C4-2B (cell line): Measurements from ENCODE around the gene PPP2R5A.

ENCODE experiments used
- CTCF ChIP-seq: fragments of 450-650 bp; conservative IDR thresholded peaks from 2 replicates; pipeline ENCODE4 v1.5.1; 2017; ENCODE audit warnings: mild to moderate bottlenecking
- ZFX ChIP-seq: fragments of 450-650 bp; IDR thresholded peaks from 2 replicates; pipeline ENCODE4 v1.6.1; 2017

GRCh38 chr1:212284744-212285684 lies at the start of gene PPP2R5A:
- peak; percentile 44 for TF ChIP-seq CTCF
- no peak for TF ChIP-seq ZFX
